Raji (cell line): ENCODE data around the gene GPR153.

Experiments
- POLR2A ChIP-seq: IDR thresholded peaks from 2 replicates; pipeline ENCODE4 v1.6.1; 2011; ENCODE audit warnings: low read depth, low read length, control low read depth; ENCODE audit not compliant: insufficient read depth

GPR153 gene

GRCh38 chr1:6260961-6261614 lies at the start of gene GPR153:
GPR153 (minus strand) TSS chr1:6261098; CDS start chr1:6254905, 6,193 bp downstream.
- no peak for TF ChIP-seq POLR2A

- TF ChIP-seq POLR2A, result no peak
Measured at GRCh38 chr1:6310116-6310848, 49.4 kb upstream of the GPR153 start.

GRCh38 chr1:6309564-6309963 lies 48.7 kb upstream of the GPR153 start:
- TF ChIP-seq POLR2A, result no peak

GRCh38 chr1:6308449-6308848 lies 47.6 kb upstream of the GPR153 start:
- no peak for TF ChIP-seq POLR2A

GRCh38 chr1:6307099-6307498 lies 46.2 kb upstream of the GPR153 start:
- TF ChIP-seq POLR2A, result no peak

GRCh38 chr1:6303397-6304012 lies 42.6 kb upstream of the GPR153 start:
- no peak for TF ChIP-seq POLR2A

- TF ChIP-seq POLR2A, result no peak
Measured at GRCh38 chr1:6302568-6302967, 41.7 kb upstream of the GPR153 start.

- TF ChIP-seq POLR2A, result no peak
Measured at GRCh38 chr1:6301526-6301925, 40.6 kb upstream of the GPR153 start.

- TF ChIP-seq POLR2A, result no peak
Measured at GRCh38 chr1:6300342-6301048, 39.6 kb upstream of the GPR153 start.

GRCh38 chr1:6299557-6300165 lies 38.8 kb upstream of the GPR153 start:
- no peak for TF ChIP-seq POLR2A

- no peak for TF ChIP-seq POLR2A
Measured at GRCh38 chr1:6298940-6299465, 38.1 kb upstream of the GPR153 start.

GRCh38 chr1:6298530-6298929 lies 37.6 kb upstream of the GPR153 start:
- no peak for TF ChIP-seq POLR2A

- TF ChIP-seq POLR2A, result no peak
Measured at GRCh38 chr1:6295910-6296309, 35.0 kb upstream of the GPR153 start.

- no peak for TF ChIP-seq POLR2A
Measured at GRCh38 chr1:6294890-6295556, 34.1 kb upstream of the GPR153 start.
